Activated T-cell treated with anti-CD3 and anti-CD28 coated beads, Interleukin-2, amount 50 U/mL, for 24 hours (primary cell): ENCODE results near the gene PRDM16.
A peak's percentile ranks its signal among the peaks of the same experiment; 100 is the strongest.

Experiments
- DNase-seq: peaks from one replicate; pipeline ENCODE4 v3.0.0-alpha.2; 2020
- H3K27ac Mint-ChIP-seq: 2 replicates; pipeline ENCODE4 v1.8.0; 2020; ENCODE audit warnings: mild to moderate bottlenecking, mixed read lengths
- H3K27me3 Mint-ChIP-seq: 2 replicates; pipeline ENCODE4 v1.8.0; 2020; ENCODE audit warnings: mixed read lengths
- H3K36me3 Mint-ChIP-seq: 2 replicates; pipeline ENCODE4 v1.8.0; 2020; ENCODE audit warnings: low read depth, mixed read lengths
- H3K4me1 Mint-ChIP-seq: 2 replicates; pipeline ENCODE4 v1.8.0; 2020; ENCODE audit warnings: low read depth, mixed read lengths
- H3K4me3 Mint-ChIP-seq: 2 replicates; pipeline ENCODE4 v1.8.0; 2020; ENCODE audit warnings: mild to moderate bottlenecking, moderate library complexity, mixed read lengths
- H3K9me3 Mint-ChIP-seq: 2 replicates; pipeline ENCODE4 v1.8.0; 2020; ENCODE audit warnings: mixed read lengths

PRDM16 gene

DNA sequence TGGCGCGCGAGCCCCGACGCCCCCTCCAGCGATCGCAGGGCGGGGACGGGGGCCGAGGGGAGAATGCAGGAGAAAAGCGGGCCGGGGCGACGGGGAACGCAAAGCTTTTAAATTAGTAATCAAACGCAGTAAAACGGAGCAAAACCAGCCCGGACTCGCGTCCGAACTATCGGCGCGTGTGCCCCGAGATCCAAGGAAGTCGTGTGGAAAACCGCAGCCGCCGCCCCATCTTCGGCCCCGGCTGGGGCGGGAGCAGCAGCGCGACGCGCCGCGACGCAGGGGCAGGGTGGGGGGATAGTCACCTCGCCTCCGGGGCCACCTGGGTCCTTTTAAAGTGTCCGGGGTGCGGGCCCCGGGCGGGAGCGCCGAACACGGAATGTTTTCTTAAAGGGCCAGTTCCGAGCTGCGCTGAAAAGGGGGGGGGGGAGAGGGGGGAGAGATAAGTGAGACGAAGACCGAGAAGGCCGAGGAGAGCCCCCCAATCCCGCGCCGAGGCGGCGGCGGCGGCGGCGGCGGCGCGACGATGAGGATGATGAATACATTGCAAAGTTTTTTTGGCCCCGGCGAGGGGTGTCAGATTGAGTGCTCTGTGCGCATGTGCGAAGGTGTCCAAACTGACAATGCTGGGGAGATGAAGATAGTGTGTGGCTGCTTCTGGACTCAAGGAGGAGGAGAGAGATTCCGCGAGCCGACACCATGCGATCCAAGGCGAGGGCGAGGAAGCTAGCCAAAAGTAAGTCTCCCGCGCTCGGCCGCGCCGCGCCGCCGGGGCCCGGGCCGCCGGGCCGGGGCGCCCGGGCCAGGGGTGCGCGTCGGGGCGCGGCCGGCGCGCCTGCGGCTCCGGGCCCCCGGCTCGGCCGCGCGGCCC is at the start of gene PRDM16:
Gene PRDM16, plus strand, starts transcription at position 640 of the 868 bp plus-strand sequence. Its CDS starts 57 bp downstream, at position 697.
- DNase-seq = peak; percentile 47
- Mint-ChIP-seq H3K27ac (no peak within 1 kb of the TSS), H3K36me3 (no peaks in the 10 kb centered on the region), H3K9me3 (no peaks in the 10 kb centered on the region), H3K27me3 (peaks cover 47% of the 10 kb centered on the region), H3K4me1 (peaks cover 4% of the 10 kb centered on the region), H3K4me3 (peak within 1 kb of the TSS; percentile 74)

DNA sequence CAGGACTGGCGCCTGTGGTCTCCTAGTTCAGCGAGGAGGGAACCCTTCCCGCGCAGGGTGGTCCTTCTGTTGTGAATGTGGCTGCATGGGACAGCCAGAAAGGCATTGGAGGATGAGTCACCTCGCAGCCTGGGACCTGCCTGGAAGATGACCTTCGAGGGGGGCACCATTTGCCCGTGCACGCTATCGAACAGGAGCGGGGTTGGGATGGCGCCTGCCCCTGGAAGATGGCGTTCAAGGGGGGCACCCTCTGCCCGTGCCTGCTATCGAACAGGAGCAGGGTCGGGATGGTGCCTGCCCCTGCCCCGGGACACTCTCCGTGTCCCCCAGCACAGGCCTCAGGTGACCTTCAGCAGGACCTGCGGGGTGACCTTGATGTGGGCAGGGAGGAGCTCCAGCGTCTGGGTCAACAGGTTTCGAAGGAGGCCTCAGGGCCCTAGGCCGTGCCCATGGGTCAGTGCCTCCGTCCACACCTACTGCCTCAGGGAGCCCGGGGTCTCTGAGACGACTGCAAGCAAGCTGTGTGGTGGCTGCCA is 49.4 kb upstream of the PRDM16 start:
- no peaks in the 10 kb centered on the region for H3K9me3 Mint-ChIP-seq
- H3K27me3 Mint-ChIP-seq = peaks cover under 1% of the 10 kb centered on the region
- H3K27ac Mint-ChIP-seq = no peak overlapping the region
- H3K36me3 Mint-ChIP-seq = no peaks in the 10 kb centered on the region
- DNase-seq = no peak
- H3K4me3 Mint-ChIP-seq = no peak overlapping the region
- no peaks in the 10 kb centered on the region for H3K4me1 Mint-ChIP-seq

DNA sequence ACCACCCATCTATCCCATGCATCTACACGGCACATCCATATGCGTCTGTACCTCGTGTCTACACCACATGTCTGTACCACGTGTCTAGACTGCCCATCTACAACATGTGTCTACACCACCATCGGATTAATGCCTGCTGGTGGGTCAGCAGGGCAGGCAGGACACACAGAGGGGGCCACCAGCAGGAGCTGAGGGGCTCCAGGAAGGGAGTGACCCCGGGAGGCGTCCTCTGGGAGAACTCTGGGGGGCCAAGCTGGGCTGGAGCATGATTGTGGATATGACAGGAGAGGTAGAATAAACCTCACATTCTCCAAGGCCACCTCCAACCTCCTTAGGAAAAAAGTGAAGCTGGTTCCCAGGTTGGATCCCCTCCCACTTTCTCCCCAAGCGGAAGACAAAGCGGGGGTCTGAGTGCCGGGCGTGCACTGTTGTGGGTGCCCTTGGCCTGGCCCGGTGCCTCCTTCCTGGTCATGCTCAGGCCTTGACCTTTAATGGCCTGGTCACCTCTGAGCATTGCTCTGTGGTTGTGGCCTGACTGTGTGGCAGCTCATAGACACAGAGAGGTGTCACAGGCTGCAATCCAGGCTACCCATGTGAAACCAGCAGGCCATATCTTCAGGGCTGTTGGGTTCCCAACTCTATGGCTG is 48.6 kb upstream of the PRDM16 start:
- Mint-ChIP-seq H3K27ac (no peak overlapping the region), H3K27me3 (no peaks in the 10 kb centered on the region), H3K36me3 (no peaks in the 10 kb centered on the region), H3K4me3 (no peak overlapping the region), H3K4me1 (no peaks in the 10 kb centered on the region), H3K9me3 (no peaks in the 10 kb centered on the region)
- no peak for DNase-seq

DNA sequence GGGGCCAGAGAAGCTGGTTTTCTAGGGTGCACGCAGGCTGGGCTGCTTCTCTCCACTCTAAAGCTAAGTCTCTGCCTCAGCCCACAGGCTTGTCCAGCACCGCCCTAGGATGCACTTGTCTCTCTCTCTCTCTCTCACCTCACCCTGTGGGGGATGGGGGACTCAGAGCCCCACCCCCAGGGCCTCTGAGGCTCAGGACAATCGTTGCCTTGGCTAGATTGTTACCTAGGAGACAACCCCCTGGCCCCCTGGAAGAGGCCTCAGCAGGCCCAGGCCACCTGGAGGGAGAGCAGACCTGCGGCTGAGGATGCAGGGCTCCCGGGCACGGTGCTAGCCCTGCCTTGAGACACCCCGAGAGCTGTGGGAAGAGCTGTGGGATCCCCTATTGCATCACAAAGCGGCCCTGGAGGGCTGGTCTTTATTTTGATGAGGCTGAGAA is 47.8 kb upstream of the PRDM16 start, which contains the start of gene ACTRT2:
Gene ACTRT2, plus strand, starts transcription at position 235 of the 439 bp plus-strand sequence. CDS start 220 bp downstream, outside the sequence.
- H3K27me3 Mint-ChIP-seq = no peaks in the 10 kb centered on the region
- no peaks in the 10 kb centered on the region for H3K9me3 Mint-ChIP-seq

DNA sequence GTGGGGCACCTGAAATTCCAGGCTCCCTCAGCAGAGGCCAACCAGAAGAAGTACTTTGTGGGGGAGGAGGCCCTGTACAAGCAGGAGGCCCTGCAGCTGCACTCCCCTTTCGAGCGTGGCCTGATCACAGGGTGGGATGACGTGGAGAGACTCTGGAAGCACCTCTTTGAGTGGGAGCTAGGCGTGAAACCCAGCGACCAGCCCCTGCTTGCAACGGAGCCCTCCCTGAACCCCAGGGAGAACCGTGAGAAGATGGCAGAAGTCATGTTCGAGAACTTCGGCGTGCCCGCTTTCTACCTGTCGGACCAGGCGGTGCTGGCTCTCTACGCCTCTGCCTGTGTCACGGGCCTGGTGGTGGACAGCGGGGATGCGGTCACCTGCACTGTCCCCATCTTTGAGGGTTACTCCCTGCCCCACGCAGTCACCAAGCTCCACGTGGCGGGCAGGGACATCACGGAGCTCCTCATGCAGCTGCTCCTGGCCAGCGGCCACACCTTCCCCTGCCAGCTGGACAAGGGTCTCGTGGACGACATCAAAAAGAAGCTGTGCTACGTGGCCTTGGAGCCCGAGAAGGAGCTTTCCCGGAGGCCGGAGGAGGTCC is 47.1 kb upstream of the PRDM16 start:
- Mint-ChIP-seq H3K27ac (no peak overlapping the region), H3K9me3 (no peaks in the 10 kb centered on the region), H3K27me3 (no peaks in the 10 kb centered on the region), H3K4me3 (no peak overlapping the region), H3K4me1 (no peaks in the 10 kb centered on the region), H3K36me3 (no peaks in the 10 kb centered on the region)
- no peak for DNase-seq

More for the DNA sequence above, 47.8 kb upstream of the PRDM16 start, which contains the start of gene ACTRT2:
- DNase-seq = no peak
- H3K4me1 Mint-ChIP-seq = no peaks in the 10 kb centered on the region
- H3K36me3 Mint-ChIP-seq = no peaks in the 10 kb centered on the region
- H3K27ac Mint-ChIP-seq = no peak within 1 kb of the TSS
- H3K4me3 Mint-ChIP-seq = no peak within 1 kb of the TSS

DNA sequence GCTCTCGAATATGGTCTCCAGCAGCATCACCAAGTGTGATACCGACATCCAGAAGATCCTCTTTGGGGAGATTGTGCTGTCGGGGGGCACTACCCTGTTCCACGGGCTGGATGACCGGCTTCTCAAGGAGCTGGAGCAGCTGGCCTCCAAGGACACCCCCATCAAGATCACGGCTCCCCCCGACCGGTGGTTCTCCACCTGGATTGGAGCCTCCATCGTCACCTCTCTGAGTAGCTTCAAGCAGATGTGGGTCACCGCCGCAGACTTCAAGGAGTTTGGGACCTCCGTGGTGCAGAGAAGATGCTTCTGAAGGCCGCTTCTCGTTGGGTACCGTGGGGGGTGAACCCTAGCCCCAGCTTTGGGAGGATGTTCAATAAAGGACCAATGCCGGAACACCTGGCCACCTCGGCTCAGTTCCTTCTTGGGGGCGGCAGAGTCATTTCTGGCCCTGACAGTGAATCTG is 46.5 kb upstream of the PRDM16 start:
- H3K27ac Mint-ChIP-seq = no peak overlapping the region
- H3K27me3 Mint-ChIP-seq = no peaks in the 10 kb centered on the region
- H3K9me3 Mint-ChIP-seq = no peaks in the 10 kb centered on the region
- no peak for DNase-seq
- H3K4me3 Mint-ChIP-seq = no peak overlapping the region
- no peaks in the 10 kb centered on the region for H3K36me3 Mint-ChIP-seq
- no peaks in the 10 kb centered on the region for H3K4me1 Mint-ChIP-seq

DNA sequence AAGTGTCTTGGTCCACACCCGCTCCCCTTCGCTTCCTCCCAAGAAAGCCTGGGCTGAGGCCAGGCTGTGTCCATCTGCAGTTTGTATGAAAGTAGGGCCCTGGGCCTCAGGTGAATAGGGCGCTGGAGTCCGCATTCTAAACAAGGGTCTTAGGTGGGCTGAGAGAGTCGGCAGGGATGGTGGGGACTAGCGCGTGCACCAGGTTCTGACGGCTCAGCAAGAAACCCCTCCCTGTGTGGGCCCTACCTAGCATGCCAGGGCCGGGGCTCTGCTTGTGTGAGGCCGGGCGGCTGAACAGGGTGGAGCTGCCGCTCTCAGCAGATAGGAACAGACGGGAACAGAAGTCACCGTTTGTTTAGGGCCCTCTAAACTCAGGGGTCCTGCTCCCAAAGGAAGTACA is 46.0 kb upstream of the PRDM16 start:
- Mint-ChIP-seq H3K4me3 (no peak overlapping the region), H3K27me3 (no peaks in the 10 kb centered on the region), H3K9me3 (no peaks in the 10 kb centered on the region), H3K36me3 (no peaks in the 10 kb centered on the region), H3K4me1 (no peaks in the 10 kb centered on the region), H3K27ac (no peak overlapping the region)
- DNase-seq = no peak

DNA sequence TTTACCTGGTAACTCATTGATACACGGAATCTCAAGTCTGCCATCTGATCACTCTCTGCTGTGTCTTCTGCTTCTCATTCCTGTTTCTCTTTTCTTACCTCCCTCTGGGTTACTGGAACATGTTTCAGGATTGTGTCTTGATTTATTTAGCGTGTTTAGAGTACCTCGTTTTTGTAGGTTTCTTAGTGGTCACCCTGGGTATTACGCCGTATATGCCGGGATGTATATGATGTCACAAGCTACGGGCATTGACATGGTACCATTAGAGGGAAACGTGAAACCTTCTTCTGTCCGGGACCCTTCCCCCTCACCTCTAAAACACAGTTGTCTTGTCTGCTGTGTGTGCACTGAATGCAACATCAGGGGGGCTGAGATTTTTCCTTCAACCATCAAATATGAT is 45.0 kb upstream of the PRDM16 start:
- peak; percentile 5 for DNase-seq
- no peaks in the 10 kb centered on the region for H3K36me3 Mint-ChIP-seq
- no peaks in the 10 kb centered on the region for H3K9me3 Mint-ChIP-seq
- no peaks in the 10 kb centered on the region for H3K27me3 Mint-ChIP-seq
- H3K27ac Mint-ChIP-seq = no peak overlapping the region
- no peaks in the 10 kb centered on the region for H3K4me1 Mint-ChIP-seq
- H3K4me3 Mint-ChIP-seq = no peak overlapping the region

DNA sequence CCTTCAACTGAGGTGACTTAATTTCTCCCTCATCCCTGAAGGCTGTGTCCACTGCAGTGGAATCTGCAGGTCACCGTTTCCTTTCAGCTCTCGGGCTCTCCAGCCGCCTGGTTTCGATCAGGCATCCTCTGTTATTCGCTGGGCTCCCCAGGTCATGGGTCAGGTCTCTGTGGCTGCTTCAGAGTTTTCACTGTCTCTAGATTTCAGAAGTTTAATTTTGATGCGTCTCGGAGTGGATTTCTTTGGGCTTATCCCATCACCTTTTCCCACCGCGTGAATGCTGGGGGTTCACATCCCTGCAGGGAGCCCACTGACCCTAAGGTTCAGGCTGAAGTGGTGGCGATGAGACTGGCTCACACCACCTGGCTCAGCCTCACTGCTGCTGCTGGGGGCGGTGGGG is 44.4 kb upstream of the PRDM16 start:
- H3K4me3 Mint-ChIP-seq = no peak overlapping the region
- H3K36me3 Mint-ChIP-seq = no peaks in the 10 kb centered on the region
- H3K4me1 Mint-ChIP-seq = no peaks in the 10 kb centered on the region
- H3K9me3 Mint-ChIP-seq = no peaks in the 10 kb centered on the region
- DNase-seq = peak; percentile 1
- no peak overlapping the region for H3K27ac Mint-ChIP-seq
- H3K27me3 Mint-ChIP-seq = no peaks in the 10 kb centered on the region

DNA sequence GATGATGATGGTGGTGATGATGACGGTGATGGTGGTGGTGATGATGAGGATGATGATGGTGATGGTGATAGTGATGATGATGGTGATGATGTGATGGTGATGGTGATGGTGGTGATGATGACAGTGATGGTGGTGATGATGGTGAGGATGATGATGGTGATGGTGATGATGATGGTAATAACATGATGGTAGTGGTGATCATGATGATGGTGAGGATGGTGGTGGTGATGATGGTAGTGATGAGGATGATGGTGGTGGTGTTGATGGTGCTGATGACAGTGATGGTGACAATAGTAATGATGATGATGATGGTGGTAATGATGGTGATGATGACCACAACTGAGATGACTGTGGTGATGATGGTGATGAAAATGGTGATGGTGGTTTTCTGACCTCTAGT is 42.9 kb upstream of the PRDM16 start:
- Mint-ChIP-seq H3K36me3 (no peaks in the 10 kb centered on the region), H3K27me3 (no peaks in the 10 kb centered on the region), H3K9me3 (no peaks in the 10 kb centered on the region), H3K4me1 (no peaks in the 10 kb centered on the region), H3K27ac (no peak overlapping the region), H3K4me3 (no peak overlapping the region)
- no peak for DNase-seq

DNA sequence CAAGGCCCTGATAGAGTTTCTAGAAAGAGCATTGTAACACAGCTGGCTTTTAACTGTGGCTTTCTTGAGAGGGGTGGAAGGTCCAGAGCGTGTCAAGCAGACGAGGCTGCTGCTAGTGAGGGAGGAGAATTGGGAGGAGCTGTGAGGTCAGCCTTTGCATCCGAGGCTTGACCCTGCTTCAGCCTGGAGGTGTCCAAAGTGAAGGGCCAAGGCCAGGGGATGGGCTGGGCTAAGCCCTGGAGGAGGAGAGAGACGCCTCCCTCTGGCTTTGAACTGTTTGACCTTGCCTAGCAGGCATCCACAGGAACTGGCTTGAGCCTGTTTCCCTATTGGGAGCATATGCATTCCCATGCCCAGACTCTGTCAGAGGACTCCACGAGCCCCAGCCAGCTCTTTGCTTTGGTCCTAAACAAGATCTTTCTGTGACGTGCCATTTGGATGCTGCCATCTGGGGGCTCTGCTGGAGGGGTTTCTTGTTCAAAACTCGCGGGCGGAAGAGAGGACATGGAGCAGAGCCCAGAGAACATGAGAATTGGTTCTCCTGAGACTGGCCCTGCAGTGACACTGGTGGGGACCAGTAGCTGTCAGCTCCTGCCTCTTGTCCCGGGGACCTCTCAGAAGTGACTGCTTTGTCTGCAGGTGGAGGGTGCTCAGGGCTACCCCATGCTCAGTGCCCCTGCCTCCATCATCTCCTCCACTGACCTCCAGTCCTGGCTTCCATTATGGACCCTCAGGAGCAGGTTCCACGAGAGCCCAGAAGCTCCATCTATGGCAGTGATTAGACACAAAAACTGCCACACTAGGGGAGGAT is 42.2 kb upstream of the PRDM16 start:
- DNase-seq = peak; percentile 15
- no peak overlapping the region for H3K4me3 Mint-ChIP-seq
- H3K27ac Mint-ChIP-seq = no peak overlapping the region
- no peaks in the 10 kb centered on the region for H3K36me3 Mint-ChIP-seq
- no peaks in the 10 kb centered on the region for H3K27me3 Mint-ChIP-seq
- H3K4me1 Mint-ChIP-seq = no peaks in the 10 kb centered on the region
- H3K9me3 Mint-ChIP-seq = no peaks in the 10 kb centered on the region

DNA sequence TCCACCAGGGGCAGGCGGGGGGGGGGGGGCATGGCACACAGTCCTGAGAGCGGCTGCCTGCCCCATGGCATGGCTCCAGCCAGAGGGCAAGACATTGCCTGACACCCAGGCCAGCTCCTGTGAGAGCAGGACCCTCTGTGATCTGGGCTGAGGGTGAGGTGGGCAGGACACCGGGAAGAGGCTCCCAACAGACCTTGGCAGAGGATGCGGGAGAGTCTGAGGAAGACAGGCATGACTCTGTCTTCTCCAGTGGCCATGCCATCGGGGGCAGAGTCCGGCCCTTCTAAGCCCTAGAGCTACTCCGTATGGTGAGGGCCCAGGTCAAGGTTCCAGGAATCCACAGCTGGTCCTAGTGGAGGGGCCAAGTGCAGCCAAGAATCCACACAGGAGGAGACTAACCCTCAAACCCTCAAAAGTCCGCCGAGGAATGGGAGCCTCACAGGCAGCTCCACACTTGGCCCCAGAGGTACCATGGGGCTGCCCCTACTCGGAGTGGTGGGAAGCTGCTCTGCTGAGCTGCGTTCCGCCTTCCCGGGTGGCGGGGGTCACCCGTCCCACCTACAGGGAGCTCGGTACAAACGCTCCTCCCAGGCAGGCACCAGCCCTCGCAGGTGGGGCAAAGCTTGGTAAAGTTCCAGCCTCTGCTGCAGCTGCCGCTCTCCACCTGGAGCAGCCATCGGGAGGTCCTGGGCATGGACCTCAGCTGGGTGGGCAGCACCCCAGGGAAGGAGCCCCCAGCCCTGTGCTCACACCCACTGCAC is 41.2 kb upstream of the PRDM16 start:
- Mint-ChIP-seq H3K4me3 (no peak overlapping the region), H3K27ac (no peak overlapping the region), H3K36me3 (no peaks in the 10 kb centered on the region), H3K27me3 (no peaks in the 10 kb centered on the region), H3K9me3 (no peaks in the 10 kb centered on the region), H3K4me1 (peaks cover 7% of the 10 kb centered on the region)
- peak; percentile 9 for DNase-seq

DNA sequence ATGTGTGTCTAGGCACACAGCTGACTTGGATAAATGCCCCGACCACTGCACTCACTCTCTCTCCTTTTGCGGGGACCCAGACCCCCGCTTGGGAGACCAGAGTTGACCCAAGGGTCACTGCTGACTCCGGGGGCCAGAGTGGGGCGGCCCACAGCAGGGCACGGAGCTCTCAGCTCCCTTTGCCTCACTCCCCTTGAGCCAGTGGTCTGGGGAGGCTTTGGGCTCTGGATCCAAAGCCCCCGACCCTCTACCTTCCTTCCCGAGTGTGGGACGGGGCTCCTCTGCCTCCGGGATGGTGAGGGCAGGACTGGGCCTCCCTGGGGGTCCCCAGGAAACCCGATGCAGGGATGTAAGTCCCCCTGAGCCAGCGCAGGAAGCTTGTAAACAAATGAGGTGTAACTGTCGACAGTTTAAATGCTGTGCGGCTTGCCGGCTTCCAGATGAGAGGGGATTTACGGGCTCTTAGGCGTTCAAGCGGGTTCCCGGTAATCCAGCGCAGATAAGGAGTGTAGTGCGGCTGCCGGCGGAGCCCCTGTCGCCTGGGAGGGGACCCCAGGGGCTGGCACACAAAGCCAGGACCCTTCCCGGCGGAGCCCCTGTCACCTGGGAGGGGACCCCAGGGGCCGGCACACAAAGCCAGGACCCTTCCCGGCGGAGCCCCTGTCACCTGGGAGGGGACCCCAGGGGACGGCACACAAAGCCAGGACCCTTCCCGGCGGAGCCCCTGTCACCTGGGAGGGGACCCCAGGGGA is 40.3 kb upstream of the PRDM16 start:
- Mint-ChIP-seq H3K27ac (no peak overlapping the region), H3K4me1 (peaks cover 16% of the 10 kb centered on the region), H3K9me3 (no peaks in the 10 kb centered on the region), H3K36me3 (no peaks in the 10 kb centered on the region), H3K27me3 (no peaks in the 10 kb centered on the region), H3K4me3 (no peak overlapping the region)
- peak; percentile 11 for DNase-seq
